PC-3 (cell line): Measurements from ENCODE around the gene PDZRN3. TPM values are rescaled to one million over a fixed set of nuclear protein-coding genes. Genes with fewer than 3 reads are reported as not detected.

ENCODE experiments used
- ATAC-seq: fragments of 200-7000 bp; cut with Tn5 transposase; 2 replicates; pipeline ENCODE4 v1.9.1; 2020; ENCODE audit warnings: mild to moderate bottlenecking, moderate library complexity
- Bru-seq: library from RNA; stranded (reverse); fragments of 400-500 nt; gene quantifications from one replicate; lab custom pipeline; 2021; lab: Mats Ljungman, UMichigan
- BruChase-seq, 2 experiments: library from RNA; stranded (reverse); fragments of 400-500 nt; gene quantifications; one replicate each; lab custom pipeline; 2021; lab: Mats Ljungman, UMichigan
- BruUV-seq: library from RNA; stranded (reverse); fragments of 400-500 nt; replicated peaks from 2 replicates; lab custom pipeline; 2021; lab: Mats Ljungman, UMichigan
- CTCF ChIA-PET: fragments of 300-600 bp; sonication (Branson Sonifier 250); formaldehyde crosslinking; loops from one replicate; lab custom pipeline; 2022; ENCODE audit warnings: antibody characterized with exemption; lab: Charles Lee
- POLR2A ChIA-PET: fragments of 300-600 bp; sonication (Branson Sonifier 250); formaldehyde crosslinking; loops from one replicate; lab custom pipeline; 2022; ENCODE audit warnings: antibody characterized with exemption; ENCODE audit not compliant: unreplicated experiment; lab: Charles Lee
- DNase-seq: peaks from one replicate; pipeline ENCODE4 v3.0.0-alpha.2; 2015
- H2AFZ ChIP-seq: fragments of 300-600 bp; sonication (generic); 2 replicates; pipeline ENCODE4 v1.6.0; 2016; ENCODE audit warnings: antibody characterized with exemption, low read length
- H3F3A ChIP-seq: fragments of 300-600 bp; sonication (generic); one replicate; pipeline ENCODE4 v1.6.0; 2017; ENCODE audit warnings: antibody characterized with exemption, low read length, control low read depth, mild to moderate bottlenecking; ENCODE audit not compliant: unreplicated experiment
- H3K27ac ChIP-seq: fragments of 300-600 bp; sonication (generic); 2 replicates; pipeline ENCODE4 v1.5.1; 2016; ENCODE audit warnings: mild to moderate bottlenecking, low read length
- H3K27me3 ChIP-seq: fragments of 300-600 bp; sonication (generic); 2 replicates; pipeline ENCODE4 v1.6.1; 2016; ENCODE audit warnings: low read length, mixed read lengths
- H3K36me3 ChIP-seq: fragments of 300-600 bp; sonication (generic); 2 replicates; pipeline ENCODE4 v1.6.1; 2016; ENCODE audit warnings: low read depth, mixed run types, low read length, mixed read lengths
- H3K4me1 ChIP-seq: fragments of 300-600 bp; sonication (generic); 2 replicates; pipeline ENCODE4 v1.5.1; 2016; ENCODE audit warnings: low read length; ENCODE audit not compliant: insufficient read depth
- H3K4me2 ChIP-seq: fragments of 300-600 bp; sonication (generic); 2 replicates; pipeline ENCODE4 v1.6.0; 2016; ENCODE audit warnings: low read length
- H3K4me3 ChIP-seq: fragments of 300-600 bp; sonication (generic); 2 replicates; pipeline ENCODE4 v1.5.1; 2016; ENCODE audit warnings: mild to moderate bottlenecking, low read length, mixed read lengths
- H3K79me2 ChIP-seq: fragments of 300-600 bp; sonication (generic); 2 replicates; pipeline ENCODE4 v1.6.1; 2017; ENCODE audit warnings: low read length, mixed read lengths
- H3K9ac ChIP-seq: fragments of 300-600 bp; sonication (generic); 2 replicates; pipeline ENCODE4 v1.6.0; 2016; ENCODE audit warnings: mild to moderate bottlenecking, low read length
- H3K9me2 ChIP-seq: fragments of 300-600 bp; sonication (generic); replicated peaks from 2 replicates; pipeline ENCODE4 v1.6.1; 2016; ENCODE audit warnings: mixed run types, low read length, mixed read lengths
- H3K9me3 ChIP-seq: fragments of 300-600 bp; sonication (generic); 2 replicates; pipeline ENCODE4 v1.6.1; 2016; ENCODE audit warnings: low read length, mixed read lengths
- H4K20me1 ChIP-seq: fragments of 300-600 bp; sonication (generic); 2 replicates; pipeline ENCODE4 v1.6.1; 2016; ENCODE audit warnings: low read length, mixed read lengths
- EZH2 ChIP-seq: fragments of 300-600 bp; sonication (generic); IDR thresholded peaks from one replicate; pipeline ENCODE4 v1.6.1; 2017; ENCODE audit warnings: antibody characterized with exemption, mild to moderate bottlenecking, low read length; ENCODE audit not compliant: unreplicated experiment
- EZH2phosphoT487 ChIP-seq: fragments of 300-600 bp; sonication (generic); IDR thresholded peaks from 2 replicates; pipeline ENCODE4 v1.6.1; 2018; ENCODE audit warnings: mild to moderate bottlenecking, antibody characterized with exemption, low read length, borderline replicate concordance
- intact Hi-C: fragments of 100-400 bp; cut with micrococcal nuclease; formaldehyde crosslinking; loops from 2 replicates; pipeline ENCODE4 v1.9.0; 2023
- long read RNA-seq: library from polyadenylated mRNA; unstranded; transcript quantifications from one replicate; pipeline ENCODE4 v2.0.0, GENCODE V29; 2021; ENCODE audit not compliant: unreplicated experiment
- total RNA-seq: library from RNA; depleted of rRNA; stranded (reverse); fragments of >200 nt; gene quantifications from 2 replicates; pipeline ENCODE4 v1.2.3, GENCODE V29; 2014; rRNA removed
- TF ChIP-seq, protein P1 (sequence below): fragments of 300-600 bp; sonication (generic); conservative IDR thresholded peaks from 2 replicates; pipeline ENCODE4 v1.5.1; 2017; ENCODE audit warnings: antibody characterized with exemption, low read depth, mild to moderate bottlenecking, low read length

The PDZRN3 gene
- not detected in 2 replicates for total RNA-seq
- Bru-seq, nascent RNA: percentile 7 among the genes with signal in this experiment
- BruChase-seq, experiment 1, labeled RNA remaining after a 6-hour chase: percentile 4 among the genes with signal in this experiment
- BruChase-seq, experiment 2, labeled RNA remaining after a 2-hour chase: percentile 4 among the genes with signal in this experiment
- long read RNA-seq: 0 reads

DNA sequence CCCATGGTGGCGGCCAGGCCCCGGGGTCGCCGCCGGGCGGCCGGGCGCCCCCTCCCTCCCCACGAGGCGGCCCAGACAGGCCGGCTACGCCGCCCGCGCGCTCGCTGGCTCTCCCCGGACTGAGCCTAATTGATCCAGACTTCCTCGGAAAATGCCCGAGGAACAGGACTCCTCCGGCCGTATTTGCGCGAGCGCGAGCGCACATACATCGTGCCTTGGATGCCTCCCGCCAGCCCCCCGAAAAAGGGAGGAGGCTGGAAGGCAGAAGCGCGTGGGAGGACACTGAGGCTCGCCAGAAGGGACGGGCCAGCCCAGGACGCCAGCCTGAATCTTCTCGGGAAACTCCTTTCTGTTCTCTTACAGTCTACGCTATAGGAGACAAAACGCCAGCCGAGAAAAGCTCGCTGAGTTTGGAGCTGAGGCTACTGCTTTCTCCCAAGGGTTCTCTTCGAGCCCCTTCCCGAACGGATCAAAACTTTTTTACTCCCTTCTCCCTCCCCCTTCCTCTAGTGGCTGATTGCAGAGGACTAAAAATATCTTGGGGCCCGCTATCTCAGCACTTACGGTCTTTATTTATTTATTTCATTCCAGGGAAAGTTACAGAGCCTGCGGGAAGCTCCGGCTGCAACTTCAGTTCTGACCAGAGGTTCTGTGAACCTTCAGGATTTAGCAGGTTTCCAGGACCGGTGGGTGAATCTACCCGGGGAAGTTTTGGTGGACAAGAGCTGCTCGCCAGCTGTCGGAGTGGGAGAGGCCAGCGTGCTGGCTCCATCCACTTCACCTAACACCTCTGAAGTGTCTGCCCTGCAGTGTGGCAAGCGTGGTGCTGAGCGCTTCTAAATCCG lies at the start of gene PDZRN3:
Gene PDZRN3, minus strand, starts transcription at position 121 of the 845 bp plus-strand sequence.
- ATAC-seq: no peak
- Histone ChIP-seq H3K4me1 (no peaks in the 10 kb centered on the region), H4K20me1 (no peaks in the 10 kb centered on the region), H3K79me2 (no peaks in the 10 kb centered on the region), H3K9me3 (0 out of 2 replicates have a peak, but pooled peaks cover 3% of the 10 kb centered on the region), H3K36me3 (no peaks in the 10 kb centered on the region), H3K27ac (no peak within 1 kb of the TSS), H2AFZ (0 out of 2 replicates have a peak within 1 kb of the TSS, but pooled peaks have one; percentile 9), H3K9me2 (no peaks in the 10 kb centered on the region), H3K4me2 (0 out of 2 replicates have a peak within 1 kb of the TSS, but pooled peaks have one; percentile 10), H3K4me3 (no peak within 1 kb of the TSS), H3F3A (no peaks in the 10 kb centered on the region), H3K27me3 (0 out of 2 replicates have a peak, but pooled peaks cover 18% of the 10 kb centered on the region), H3K9ac (no peak within 1 kb of the TSS)
- TF ChIP-seq EZH2phosphoT487: no peak
- TF ChIP-seq, protein P1, sequence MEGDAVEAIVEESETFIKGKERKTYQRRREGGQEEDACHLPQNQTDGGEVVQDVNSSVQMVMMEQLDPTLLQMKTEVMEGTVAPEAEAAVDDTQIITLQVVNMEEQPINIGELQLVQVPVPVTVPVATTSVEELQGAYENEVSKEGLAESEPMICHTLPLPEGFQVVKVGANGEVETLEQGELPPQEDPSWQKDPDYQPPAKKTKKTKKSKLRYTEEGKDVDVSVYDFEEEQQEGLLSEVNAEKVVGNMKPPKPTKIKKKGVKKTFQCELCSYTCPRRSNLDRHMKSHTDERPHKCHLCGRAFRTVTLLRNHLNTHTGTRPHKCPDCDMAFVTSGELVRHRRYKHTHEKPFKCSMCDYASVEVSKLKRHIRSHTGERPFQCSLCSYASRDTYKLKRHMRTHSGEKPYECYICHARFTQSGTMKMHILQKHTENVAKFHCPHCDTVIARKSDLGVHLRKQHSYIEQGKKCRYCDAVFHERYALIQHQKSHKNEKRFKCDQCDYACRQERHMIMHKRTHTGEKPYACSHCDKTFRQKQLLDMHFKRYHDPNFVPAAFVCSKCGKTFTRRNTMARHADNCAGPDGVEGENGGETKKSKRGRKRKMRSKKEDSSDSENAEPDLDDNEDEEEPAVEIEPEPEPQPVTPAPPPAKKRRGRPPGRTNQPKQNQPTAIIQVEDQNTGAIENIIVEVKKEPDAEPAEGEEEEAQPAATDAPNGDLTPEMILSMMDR: no peak
- TF ChIP-seq EZH2: no peak
- CTCF ChIA-PET: no interaction called here
- intact Hi-C loops: no loop called here
- POLR2A ChIA-PET: no interaction called here
- DNase-seq: no peak
- no TSS peak for BruUV-seq

DNA sequence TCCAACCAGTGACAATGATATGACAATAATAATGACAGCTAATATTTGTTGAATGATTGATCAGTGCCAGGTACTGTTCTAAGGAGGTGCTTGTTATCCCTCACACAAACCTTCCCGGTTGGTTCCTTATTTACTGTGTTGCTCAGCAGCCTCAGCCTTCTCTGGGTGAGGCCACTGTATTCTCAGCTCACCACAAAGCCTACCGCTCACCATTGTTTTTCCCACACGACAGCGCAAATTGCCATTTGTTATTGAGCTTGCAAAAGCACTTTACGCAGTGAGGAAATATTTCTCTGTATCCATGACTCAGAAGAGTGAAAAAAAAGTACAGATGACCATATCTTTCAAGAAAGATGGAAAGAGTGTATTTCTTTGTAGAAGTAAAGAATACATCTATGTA lies 49.5 kb upstream of the PDZRN3 start:
- CTCF ChIA-PET: no interaction called here
- POLR2A ChIA-PET: no interaction called here
- H3K36me3 ChIP-seq: no peaks in the 10 kb centered on the region

More for the DNA sequence above, 49.5 kb upstream of the PDZRN3 start:
- H3K9ac ChIP-seq: no peak overlapping the region
- DNase-seq: no peak
- no peak overlapping the region for H2AFZ ChIP-seq
- H3K9me3 ChIP-seq: peaks cover 14% of the 10 kb centered on the region
- H3K9me2 ChIP-seq: no peaks in the 10 kb centered on the region
- H4K20me1 ChIP-seq: no peaks in the 10 kb centered on the region
- H3K4me1 ChIP-seq: no peaks in the 10 kb centered on the region
- H3K79me2 ChIP-seq: no peaks in the 10 kb centered on the region
- intact Hi-C loops: no loop called here
- H3K27me3 ChIP-seq: no peaks in the 10 kb centered on the region
- H3K27ac ChIP-seq: no peak overlapping the region
- TF ChIP-seq, protein P1: no peak
- TF ChIP-seq EZH2 (no peak), EZH2phosphoT487 (no peak)
- BruUV-seq: no TSS peak
- no peak overlapping the region for H3K4me2 ChIP-seq
- H3K4me3 ChIP-seq: no peak overlapping the region
- ATAC-seq: no peak
- no peaks in the 10 kb centered on the region for H3F3A ChIP-seq
